Gastroesophageal sphincter (tissue), 4 donors: ENCODE measurements around the gene MLLT3. TPM values are rescaled to one million over a fixed set of nuclear protein-coding genes. Genes with fewer than 3 reads are reported as not detected.

ENCODE experiments used
- ATAC-seq: fragments of 150-250 bp; one replicate; pipeline ENCODE4 v1.9.1; 2016; ENCODE audit warnings: mild to moderate bottlenecking, moderate library complexity
- H3K27ac ChIP-seq, 4 donors: fragments of 200-600 bp; sonication (generic) in 3 of 4; 1 replicate in 3 of 4; 2 replicates in 1 of 4; pipeline ENCODE4 v1.5.1; 2016 to 2019
- H3K27me3 ChIP-seq: fragments of 200-600 bp; sonication (generic); one replicate; pipeline ENCODE4 v1.5.1; 2019
- H3K36me3 ChIP-seq, 2 donors: fragments of 200-600 bp; sonication (generic); one replicate each; pipeline ENCODE4 v1.5.1; 2019; ENCODE audit warnings: control low read depth in 1 of 2
- H3K4me1 ChIP-seq, 3 donors: fragments of 200-600 bp; sonication (generic); 1 replicate in 2 of 3; 2 replicates in 1 of 3; pipeline ENCODE4 v1.5.1; 2016 to 2019; ENCODE audit warnings: control low read depth in 2 of 3
- H3K4me3 ChIP-seq, 2 donors: fragments of 200-600 bp; sonication (generic); one replicate each; pipeline ENCODE4 v1.5.1; 2019; ENCODE audit warnings: mild to moderate bottlenecking in 1 of 2, moderate library complexity in 1 of 2
- H3K9me3 ChIP-seq, 3 donors: fragments of 200-600 bp; sonication (generic); one replicate each; pipeline ENCODE4 v1.5.1; 2017 to 2019; ENCODE audit warnings: control low read depth in 2 of 3
- CTCF ChIP-seq, 4 experiments: fragments of 200-600 bp in 2 of 4; fragments of 450-650 bp in 2 of 4; sonication (generic) in 1 of 4; IDR thresholded peaks; one replicate each; pipeline ENCODE4 v1.5.1; 2017 to 2019; ENCODE audit warnings: antibody characterized with exemption in 4 of 4, mild to moderate bottlenecking in 2 of 4, moderate library complexity in 2 of 4
- EP300 ChIP-seq: sonication (generic); formaldehyde crosslinking; IDR thresholded peaks from one replicate; pipeline ENCODE4 v1.6.1; 2017; ENCODE audit warnings: antibody characterized with exemption, mild to moderate bottlenecking
- POLR2A ChIP-seq, 2 donors: fragments of 450-650 bp; IDR thresholded peaks; one replicate each; pipeline ENCODE4 v1.6.1; 2017; ENCODE audit warnings: antibody characterized with exemption in 2 of 2, mild to moderate bottlenecking in 2 of 2, moderate library complexity in 1 of 2
- POLR2AphosphoS5 ChIP-seq: sonication (generic); formaldehyde crosslinking; IDR thresholded peaks from one replicate; pipeline ENCODE4 v1.6.1; 2017; ENCODE audit warnings: antibody characterized with exemption
- WGBS, 2 donors: methylation state at CpG; one replicate each; pipeline ENCODE4 v1.1.5; 2018; ENCODE audit warnings: low coverage in 1 of 2; 5-methylcytosine and 5-hydroxymethylcytosine counted together
- total RNA-seq, 4 donors: library from RNA; depleted of rRNA; stranded (reverse); fragments of >200 nt; gene quantifications; one replicate each; pipeline ENCODE4 v1.1.0, GENCODE V29; 2016

Gene MLLT3
- total RNA-seq, 4 donors from 2014 or later, result 21.2 to 37.2 (median 29.6) TPM

GRCh38 chr9:20376042-20376441 is 246.3 kb downstream of the MLLT3 start:
- Histone ChIP-seq H3K9me3 (no peaks in the 10 kb centered on the region), H3K4me3 (no peak overlapping the region), H3K4me1 (no peaks in the 10 kb centered on the region), H3K36me3 (no peaks in the 10 kb centered on the region), H3K27me3 (no peaks in the 10 kb centered on the region), H3K27ac (no peak overlapping the region)
- WGBS, 2 donors, result 86 to 96% methylated on average over 4 of the region's 4 CpGs
- no peak for TF ChIP-seq POLR2A (IDR thresholded peaks at IDR 0.05)
- TF ChIP-seq EP300, result no peak
- TF ChIP-seq CTCF (IDR thresholded peaks at IDR 0.05), result no peak
- no peak for TF ChIP-seq POLR2AphosphoS5
- ATAC-seq, result no peak

- H3K27ac ChIP-seq, result no peak overlapping the region
- H3K36me3 ChIP-seq, result no peaks in the 10 kb centered on the region
- WGBS, 2 donors, result 88 to 100% methylated on average over 1 of the region's 1 CpG
- ATAC-seq, result no peak
- H3K27me3 ChIP-seq, result no peaks in the 10 kb centered on the region
- no peak for TF ChIP-seq POLR2AphosphoS5
- no peak for TF ChIP-seq POLR2A (IDR thresholded peaks at IDR 0.05)
- TF ChIP-seq EP300, result no peak
- no peak for TF ChIP-seq CTCF (IDR thresholded peaks at IDR 0.05)
- H3K4me3 ChIP-seq, result no peak overlapping the region
- no peaks in the 10 kb centered on the region for H3K4me1 ChIP-seq
- H3K9me3 ChIP-seq, result no peaks in the 10 kb centered on the region
Observed at GRCh38 chr9:20373263-20373662, 249.0 kb downstream of the MLLT3 start.

GRCh38 chr9:20369391-20369790 is 252.9 kb downstream of the MLLT3 start:
- WGBS, 2 donors, result 100% methylated on average over 1 of the region's 1 CpG
- Histone ChIP-seq H3K36me3 (peaks cover 0 to 7% of the 10 kb centered on the region in 2 donors), H3K27ac (no peak overlapping the region), H3K4me3 (no peak overlapping the region), H3K9me3 (no peaks in the 10 kb centered on the region), H3K4me1 (peaks cover 0 to 4% (median 0%) of the 10 kb centered on the region in 3 donors), H3K27me3 (no peaks in the 10 kb centered on the region)
- ATAC-seq, result no peak
- TF ChIP-seq EP300 (no peak), CTCF (IDR thresholded peaks at IDR 0.05) (no peak), POLR2A (IDR thresholded peaks at IDR 0.05) (no peak), POLR2AphosphoS5 (no peak)

- TF ChIP-seq CTCF (IDR thresholded peaks at IDR 0.05) (no peak), EP300 (no peak), POLR2AphosphoS5 (no peak), POLR2A (IDR thresholded peaks at IDR 0.05) (no peak)
- Histone ChIP-seq H3K4me1 (peaks cover 0 to 13% (median 0%) of the 10 kb centered on the region in 3 donors), H3K9me3 (no peaks in the 10 kb centered on the region), H3K4me3 (no peak overlapping the region), H3K27me3 (no peaks in the 10 kb centered on the region), H3K27ac (no peak overlapping the region), H3K36me3 (peaks cover 0 to 14% of the 10 kb centered on the region in 2 donors)
- no peak for ATAC-seq
- 92 to 100% methylated on average over 3 of the region's 3 CpGs for WGBS, 2 donors
Observed at GRCh38 chr9:20367855-20368254, 254.4 kb downstream of the MLLT3 start.

GRCh38 chr9:20364959-20365358 is 257.3 kb downstream of the MLLT3 start:
- no peak for TF ChIP-seq POLR2AphosphoS5
- no peak for TF ChIP-seq CTCF (IDR thresholded peaks at IDR 0.05)
- no peak for TF ChIP-seq POLR2A (IDR thresholded peaks at IDR 0.05)
- no peak for TF ChIP-seq EP300
- WGBS, 2 donors, result 59 to 87% methylated on average over 3 of the region's 3 CpGs
- H3K36me3 ChIP-seq, result peaks cover 0 to 32% of the 10 kb centered on the region in 2 donors
- ATAC-seq, result no peak
- peaks cover 0 to 13% (median 0%) of the 10 kb centered on the region in 3 donors for H3K4me1 ChIP-seq
- H3K27ac ChIP-seq, result no peak overlapping the region
- no peaks in the 10 kb centered on the region for H3K9me3 ChIP-seq
- no peak overlapping the region for H3K4me3 ChIP-seq
- no peaks in the 10 kb centered on the region for H3K27me3 ChIP-seq
